Activated CD4-positive, CD25-positive, alpha-beta regulatory T cell (primary cell): Measurements from ENCODE around the gene U2AF2.

Experiments used
- DNase-seq, 4 experiments: peaks; one replicate each; lab custom pipeline; 2025; lab: John Stamatoyannopoulos, UW

The U2AF2 gene

DNA sequence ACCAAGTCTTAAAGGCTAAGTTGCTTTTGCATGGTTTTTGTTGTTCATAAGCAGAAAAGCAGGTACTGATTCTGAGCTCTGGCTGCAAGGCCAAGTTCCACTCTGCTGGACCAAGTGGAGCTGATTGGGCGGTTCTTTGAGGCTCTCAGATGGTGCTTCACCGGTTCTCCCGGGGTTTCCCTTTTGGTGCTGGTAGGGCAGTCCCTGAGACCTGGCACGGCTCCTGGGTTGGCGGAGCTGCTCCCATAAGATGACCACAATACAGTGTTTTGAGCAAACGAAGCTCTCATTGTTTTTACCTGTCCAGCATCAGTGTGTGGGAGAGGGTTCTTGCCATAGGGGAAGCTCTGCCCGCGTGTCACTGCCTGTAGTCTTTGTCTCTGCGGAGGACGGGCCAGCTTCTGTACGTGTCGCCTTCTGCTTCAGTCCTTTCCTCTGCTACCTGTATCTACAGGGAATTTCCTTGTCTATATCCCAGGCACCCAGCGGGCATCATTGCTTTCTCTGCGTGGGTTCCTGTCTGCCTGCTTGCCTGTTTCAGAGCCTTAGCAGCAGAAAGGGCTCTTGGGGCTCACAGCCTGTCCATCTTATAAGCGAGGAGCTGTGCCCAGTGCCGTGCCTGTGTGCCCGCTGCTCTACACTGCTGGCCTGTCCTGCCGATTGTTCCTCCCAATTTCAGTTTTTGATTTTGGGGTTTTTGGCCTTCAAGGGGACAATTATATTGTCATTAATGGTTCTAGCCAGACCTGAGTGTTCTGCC is 2.3 kb downstream of the U2AF2 start:
- DNase-seq = no peak

GRCh38 chr19:55658846-55659459 is 4.1 kb downstream of the U2AF2 start:
- no peak for DNase-seq

DNA sequence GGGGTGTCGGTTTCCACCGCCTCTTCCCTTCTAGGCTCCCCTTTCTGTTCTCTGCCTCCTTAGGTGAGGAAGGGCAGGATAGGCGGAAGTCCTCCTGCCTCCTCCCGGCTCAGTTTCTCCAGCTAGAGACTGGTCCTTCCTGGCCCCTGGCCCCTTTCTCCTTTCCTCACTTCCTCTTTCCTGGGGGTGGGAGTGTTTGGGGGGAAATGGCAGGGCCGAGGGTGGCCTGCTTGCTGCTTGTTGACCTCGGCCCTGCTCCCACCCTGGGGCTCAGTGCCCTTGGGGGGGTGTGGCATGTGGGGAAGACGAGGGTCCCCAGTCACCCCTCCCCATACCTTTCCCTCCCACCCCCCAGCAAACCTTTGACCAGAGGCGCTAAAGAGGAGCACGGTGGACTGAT is 5.0 kb downstream of the U2AF2 start:
- DNase-seq = no peak

DNA sequence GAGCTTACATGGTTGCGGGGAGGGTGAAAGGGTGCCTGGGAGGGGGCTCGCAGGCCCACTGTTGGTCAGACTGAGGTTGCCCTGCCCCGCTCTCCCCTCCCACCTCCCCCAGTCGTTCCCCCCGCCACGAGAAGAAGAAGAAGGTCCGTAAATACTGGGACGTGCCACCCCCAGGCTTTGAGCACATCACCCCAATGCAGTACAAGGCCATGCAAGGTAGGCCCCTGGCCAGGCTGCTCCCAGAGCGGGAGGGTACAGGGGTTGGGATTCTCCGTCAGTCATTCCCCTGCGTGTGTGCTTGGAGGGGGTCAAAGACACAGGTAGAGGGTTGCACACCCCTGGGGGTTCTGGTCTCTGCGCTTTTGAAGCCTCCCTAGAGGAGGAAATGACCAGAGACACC is 5.6 kb downstream of the U2AF2 start:
- DNase-seq = no peak

GRCh38 chr19:55660991-55661390 is 6.2 kb downstream of the U2AF2 start:
- no peak for DNase-seq

GRCh38 chr19:55661826-55662225 is 7.0 kb downstream of the U2AF2 start:
- no peak for DNase-seq

- no peak for DNase-seq
These were observed 9.2 kb downstream of the U2AF2 start for GRCh38 chr19:55663846-55664536.

- DNase-seq = no peak
These were observed 11.6 kb downstream of the U2AF2 start for GRCh38 chr19:55666343-55667005.

DNA sequence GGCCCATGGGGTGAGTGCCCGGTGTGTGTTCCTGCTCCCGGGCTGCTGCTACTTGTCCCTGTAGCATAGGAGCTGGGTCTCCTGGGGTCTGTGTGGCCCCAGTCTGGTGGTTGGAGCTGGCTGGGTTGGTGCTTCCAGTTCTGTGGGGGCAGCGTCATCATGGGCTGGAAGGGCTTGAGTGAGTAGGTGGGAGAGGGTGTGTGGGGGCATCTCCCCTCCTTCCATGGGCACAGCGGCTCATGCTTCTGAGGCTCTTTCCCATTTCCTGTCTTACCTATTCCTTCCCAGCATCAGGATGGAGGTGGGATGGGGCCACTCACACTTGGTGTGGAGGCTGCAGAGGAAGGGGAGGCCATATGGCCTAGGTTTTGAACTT is 12.2 kb downstream of the U2AF2 start:
- DNase-seq = no peak

GRCh38 chr19:55667511-55667910 is 12.7 kb downstream of the U2AF2 start:
- no peak for DNase-seq

GRCh38 chr19:55667958-55668357 is 13.1 kb downstream of the U2AF2 start:
- no peak for DNase-seq

GRCh38 chr19:55668603-55669348 is 13.9 kb downstream of the U2AF2 start:
- DNase-seq = no peak

GRCh38 chr19:55669418-55670279 is 14.8 kb downstream of the U2AF2 start:
- DNase-seq = no peak

GRCh38 chr19:55670280-55671053 is 15.6 kb downstream of the U2AF2 start:
- peak in 2 of 4 experiments; percentile 21 to 24 for DNase-seq

GRCh38 chr19:55671054-55671378 is 16.2 kb downstream of the U2AF2 start:
- no peak for DNase-seq

DNA sequence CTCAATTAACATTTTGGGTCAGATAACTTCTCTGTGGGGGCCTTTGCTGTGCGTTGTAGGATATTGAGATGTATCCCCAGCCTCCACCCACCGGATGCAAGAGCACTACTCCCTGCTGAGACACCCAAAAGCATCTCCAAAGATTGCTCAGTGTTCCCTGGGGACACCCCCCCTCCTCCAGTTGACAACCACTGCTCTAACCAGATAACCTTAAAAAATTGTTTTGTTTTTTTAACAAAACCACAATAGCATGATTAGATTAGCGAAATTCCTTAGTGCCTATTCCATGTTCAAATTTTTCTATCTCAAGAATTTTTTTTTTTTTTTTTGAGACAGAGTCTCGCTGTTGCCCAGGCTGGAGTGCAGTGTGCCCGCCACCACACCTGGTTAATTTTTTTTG is 17.6 kb downstream of the U2AF2 start:
- DNase-seq = no peak

DNA sequence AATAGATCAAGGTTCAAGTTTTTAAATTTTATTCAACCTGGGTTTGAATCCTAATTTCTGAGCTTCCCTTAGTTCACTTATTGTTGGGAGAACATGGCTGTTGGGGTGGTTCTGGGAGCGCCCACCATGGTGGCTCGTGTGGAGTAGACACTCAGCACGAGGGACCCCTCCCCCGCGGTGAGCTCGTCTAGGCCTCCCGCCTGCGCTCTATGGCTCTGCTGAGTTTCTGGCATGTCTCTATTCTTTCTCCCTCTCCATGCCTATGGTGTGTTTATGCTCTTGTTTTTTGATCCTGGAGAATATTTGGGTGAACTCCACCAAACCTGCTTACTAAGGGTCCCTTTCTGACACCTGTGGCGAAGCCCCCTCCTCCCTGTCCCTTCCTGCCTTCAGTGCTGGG is 18.6 kb downstream of the U2AF2 start:
- no peak for DNase-seq

DNA sequence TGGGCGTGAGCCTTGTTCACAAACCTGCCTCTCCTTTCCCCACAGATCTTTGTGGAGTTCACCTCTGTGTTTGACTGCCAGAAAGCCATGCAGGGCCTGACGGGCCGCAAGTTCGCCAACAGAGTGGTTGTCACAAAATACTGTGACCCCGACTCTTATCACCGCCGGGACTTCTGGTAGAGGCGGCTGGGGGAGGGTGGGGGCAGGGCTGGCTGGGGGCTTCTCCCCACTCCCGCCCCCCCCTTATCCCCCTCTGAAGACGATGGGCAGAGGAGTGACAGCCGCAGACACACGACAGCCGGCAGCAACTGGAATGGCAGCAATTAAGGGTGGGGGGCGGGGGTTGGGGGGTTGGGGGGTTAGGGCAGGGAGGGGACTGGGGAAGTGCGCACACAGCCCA is 19.1 kb downstream of the U2AF2 start:
- no peak for DNase-seq

DNA sequence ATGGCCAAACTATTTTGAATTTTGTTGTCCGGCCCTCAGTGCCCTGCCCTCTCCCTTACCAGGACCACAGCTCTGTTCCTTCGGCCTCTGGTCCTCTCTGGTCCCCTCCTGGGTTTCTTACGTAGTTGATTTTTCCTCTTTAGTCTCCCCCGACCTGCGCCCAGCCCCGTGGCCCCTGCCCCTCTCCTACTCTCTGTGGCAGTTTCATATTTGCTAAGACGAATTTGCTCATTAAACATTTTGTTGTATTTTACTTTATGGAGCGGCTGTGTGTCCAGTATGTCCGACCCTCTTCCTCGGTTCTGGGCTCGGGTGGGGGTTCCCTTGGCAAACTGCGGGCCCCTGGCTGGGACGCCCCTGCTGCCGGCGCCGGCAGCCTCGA is 19.6 kb downstream of the U2AF2 start:
- DNase-seq = no peak
